ENCODE data around the gene ABHD10.
A peak's percentile ranks its signal among the peaks of the same experiment; 100 is the strongest.

Gene ABHD10

GRCh38 chr3:111965484-111965883 lies 13.3 kb upstream of the ABHD10 start:
- no peak for DNase-seq (ENCODE audit: low read depth)

- DNase-seq (ENCODE audit: low read depth) = no peak
Observed at GRCh38 chr3:111967068-111967467, 11.8 kb upstream of the ABHD10 start.

- DNase-seq (ENCODE audit: low read depth) = peak; percentile 79
Observed at GRCh38 chr3:111967651-111968274, 11.1 kb upstream of the ABHD10 start.

GRCh38 chr3:111968319-111969054 lies 10.3 kb upstream of the ABHD10 start:
- no peak for DNase-seq (ENCODE audit: low read depth)

- no peak for DNase-seq (ENCODE audit: low read depth)
Observed at GRCh38 chr3:111970376-111970775, 8.4 kb upstream of the ABHD10 start.

- DNase-seq (ENCODE audit: low read depth) = no peak
Observed at GRCh38 chr3:111971533-111972130, 7.2 kb upstream of the ABHD10 start.

GRCh38 chr3:111972891-111973290 lies 5.9 kb upstream of the ABHD10 start:
- DNase-seq (ENCODE audit: low read depth) = no peak

GRCh38 chr3:111975131-111975530 lies 3.7 kb upstream of the ABHD10 start:
- no peak for DNase-seq (ENCODE audit: low read depth)

- no peak for DNase-seq (ENCODE audit: low read depth)
Observed at GRCh38 chr3:111976254-111976653, 2.6 kb upstream of the ABHD10 start.

- DNase-seq (ENCODE audit: low read depth) = peak; percentile 17
Observed at GRCh38 chr3:111979434-111980038, 710 bp downstream of the ABHD10 start.

- no peak for DNase-seq (ENCODE audit: low read depth)
Observed at GRCh38 chr3:111980716-111981456, 2.1 kb downstream of the ABHD10 start.

GRCh38 chr3:111981457-111981763 lies 2.6 kb downstream of the ABHD10 start:
- no peak for DNase-seq (ENCODE audit: low read depth)

GRCh38 chr3:111984636-111985298 lies 5.9 kb downstream of the ABHD10 start:
- no peak for DNase-seq (ENCODE audit: low read depth)

GRCh38 chr3:111986800-111987199 lies 8.0 kb downstream of the ABHD10 start:
- no peak for DNase-seq (ENCODE audit: low read depth)

GRCh38 chr3:111989061-111989678 lies 10.3 kb downstream of the ABHD10 start:
- DNase-seq (ENCODE audit: low read depth) = peak; percentile 85

GRCh38 chr3:111993038-111993437 lies 14.2 kb downstream of the ABHD10 start:
- DNase-seq (ENCODE audit: low read depth) = no peak

GRCh38 chr3:111998636-111999483 lies 20.0 kb downstream of the ABHD10 start, which contains the start of gene TAGLN3:
TAGLN3 (plus strand) TSS chr3:111998922; CDS start chr3:111999423, 501 bp downstream.
- peak; percentile 22 for DNase-seq (ENCODE audit: low read depth)

GRCh38 chr3:111999484-112000324 lies 20.9 kb downstream of the ABHD10 start:
- no peak for DNase-seq (ENCODE audit: low read depth)

GRCh38 chr3:112000367-112000771 lies 21.5 kb downstream of the ABHD10 start:
- DNase-seq (ENCODE audit: low read depth) = no peak
